Measurements from ENCODE around the gene ABCD3. TPM values are rescaled to one million over a fixed set of nuclear protein-coding genes. Genes with fewer than 3 reads are reported as not detected.
"Not testable (repeated sequence)": the region's sequence is repeated elsewhere in the genome, so short reads cannot be mapped to it uniquely, and the experiment has no call there.

Gene ABCD3
- total and polyA plus RNA-seq, 2 donors from 2014 or later = 43.2 to 65.1 TPM

DNA sequence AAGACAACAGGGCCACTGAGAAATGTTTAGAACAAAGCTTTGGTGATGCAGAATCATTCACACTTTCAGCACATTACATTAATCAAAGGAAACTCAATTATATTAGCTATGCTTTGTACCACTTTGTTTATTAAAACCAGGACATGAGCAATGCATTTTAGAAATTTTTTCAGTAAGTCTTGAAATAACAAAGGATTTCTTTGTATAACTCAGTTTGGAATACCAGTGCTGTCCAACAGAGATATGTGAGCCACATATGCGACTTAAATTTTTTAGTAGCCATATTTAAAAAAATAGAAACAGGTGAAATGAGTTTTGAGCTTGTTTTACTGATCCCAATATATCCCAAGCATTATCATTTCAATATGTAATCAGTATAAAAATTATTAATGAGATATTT lies 142.1 kb downstream of the ABCD3 start:
- DNase-seq (no peak), FAIRE-seq (no peak)
- H3K4me3 ChIP-seq (ENCODE audit: low read length in 3 of 3) = no peak overlapping the region
- no peaks in the 10 kb centered on the region for H3K27me3 ChIP-seq (ENCODE audit: control insufficient read depth, insufficient read depth, low read length)
- TF ChIP-seq, protein P1, sequence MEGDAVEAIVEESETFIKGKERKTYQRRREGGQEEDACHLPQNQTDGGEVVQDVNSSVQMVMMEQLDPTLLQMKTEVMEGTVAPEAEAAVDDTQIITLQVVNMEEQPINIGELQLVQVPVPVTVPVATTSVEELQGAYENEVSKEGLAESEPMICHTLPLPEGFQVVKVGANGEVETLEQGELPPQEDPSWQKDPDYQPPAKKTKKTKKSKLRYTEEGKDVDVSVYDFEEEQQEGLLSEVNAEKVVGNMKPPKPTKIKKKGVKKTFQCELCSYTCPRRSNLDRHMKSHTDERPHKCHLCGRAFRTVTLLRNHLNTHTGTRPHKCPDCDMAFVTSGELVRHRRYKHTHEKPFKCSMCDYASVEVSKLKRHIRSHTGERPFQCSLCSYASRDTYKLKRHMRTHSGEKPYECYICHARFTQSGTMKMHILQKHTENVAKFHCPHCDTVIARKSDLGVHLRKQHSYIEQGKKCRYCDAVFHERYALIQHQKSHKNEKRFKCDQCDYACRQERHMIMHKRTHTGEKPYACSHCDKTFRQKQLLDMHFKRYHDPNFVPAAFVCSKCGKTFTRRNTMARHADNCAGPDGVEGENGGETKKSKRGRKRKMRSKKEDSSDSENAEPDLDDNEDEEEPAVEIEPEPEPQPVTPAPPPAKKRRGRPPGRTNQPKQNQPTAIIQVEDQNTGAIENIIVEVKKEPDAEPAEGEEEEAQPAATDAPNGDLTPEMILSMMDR (IDR thresholded peaks at IDR 0.05; ENCODE audit: borderline replicate concordance, extremely low read depth, insufficient read depth) = no peak
- intact Hi-C loops (cut with DNase I) = no loop called here
- no peaks in the 10 kb centered on the region for H3K36me3 ChIP-seq (ENCODE audit: control insufficient read depth in 2 of 3, insufficient read depth in 3 of 3, low read length in 3 of 3)
- no peaks in the 10 kb centered on the region for H3K9me3 ChIP-seq (ENCODE audit: control insufficient read depth in 2 of 3, insufficient read depth in 1 of 3, low read length in 3 of 3)
- H3K4me1 ChIP-seq (ENCODE audit: control insufficient read depth in 2 of 3, insufficient read depth in 2 of 3, low read depth in 1 of 3, low read length in 3 of 3) = no peaks in the 10 kb centered on the region
- H3K27ac ChIP-seq (ENCODE audit: low read depth in 2 of 2, low read length in 2 of 2) = no peak overlapping the region
- H3K9ac ChIP-seq (ENCODE audit: low read length in 3 of 3) = no peak overlapping the region

DNA sequence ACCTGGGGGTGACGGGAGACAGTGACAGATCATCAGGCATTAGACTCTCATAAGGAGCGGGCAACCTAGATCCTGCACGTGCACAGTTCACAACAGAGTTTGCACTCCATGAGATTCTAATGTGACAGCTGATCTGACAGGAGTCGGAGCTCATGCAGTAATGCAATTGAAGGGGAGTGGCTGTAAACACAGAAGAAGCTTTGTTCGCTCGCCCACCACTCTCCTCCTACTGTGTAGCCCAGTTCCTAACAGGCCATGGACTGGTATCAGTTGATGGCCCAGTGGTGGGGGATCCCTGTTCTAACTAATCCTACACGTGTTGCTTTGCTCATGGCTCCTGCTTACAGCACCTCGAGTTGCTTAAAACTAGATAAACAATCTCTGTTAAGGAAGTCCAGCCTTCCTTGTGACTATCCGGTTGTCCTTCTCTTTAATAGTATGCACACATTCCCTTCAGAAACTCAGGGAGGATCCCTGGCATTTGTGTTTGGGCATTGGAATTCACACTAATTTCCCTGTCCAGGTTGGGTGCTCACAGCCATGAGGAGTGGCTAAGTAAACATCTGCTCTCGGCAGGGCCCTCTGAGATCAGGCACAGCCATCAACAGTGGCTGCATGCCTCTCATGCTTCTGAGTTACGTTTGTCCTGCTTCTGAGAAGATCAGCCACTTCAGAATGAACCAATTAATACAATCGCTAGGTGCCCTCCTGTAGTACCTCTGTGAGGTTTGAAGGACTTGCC lies 144.5 kb downstream of the ABCD3 start:
- DNase-seq = peak in 3 of 5 donors; percentile 21 to 73 (median 65)

DNA sequence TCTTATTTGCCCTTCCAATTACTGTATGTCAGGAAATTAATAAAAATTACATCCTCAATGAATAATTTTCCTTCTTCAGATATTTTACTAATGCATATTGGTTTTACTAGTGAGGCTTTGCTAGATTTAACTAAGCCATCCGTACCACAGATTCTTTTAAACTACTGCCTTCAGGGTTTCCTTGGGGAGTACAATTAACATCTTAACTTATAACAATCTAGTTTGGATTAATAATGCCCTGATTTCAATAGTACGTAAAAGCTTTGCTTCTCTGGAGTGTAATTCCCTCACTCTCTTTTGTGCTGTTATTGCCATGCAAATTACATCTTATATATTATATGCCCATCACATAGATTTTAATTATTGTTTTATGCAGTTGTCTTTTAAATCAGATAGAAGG lies 147.7 kb downstream of the ABCD3 start:
- FAIRE-seq = no peak
- no peak overlapping the region for H3K27ac ChIP-seq (ENCODE audit: low read depth in 2 of 2, low read length in 2 of 2)
- DNase-seq = no peak
- H3K27me3 ChIP-seq (ENCODE audit: control insufficient read depth, insufficient read depth, low read length) = no peaks in the 10 kb centered on the region
- H3K4me1 ChIP-seq (ENCODE audit: control insufficient read depth in 2 of 3, insufficient read depth in 2 of 3, low read depth in 1 of 3, low read length in 3 of 3) = no peaks in the 10 kb centered on the region
- TF ChIP-seq, protein P1 (IDR thresholded peaks at IDR 0.05; ENCODE audit: borderline replicate concordance, extremely low read depth, insufficient read depth) = no peak
- no peaks in the 10 kb centered on the region for H3K36me3 ChIP-seq (ENCODE audit: control insufficient read depth in 2 of 3, insufficient read depth in 3 of 3, low read length in 3 of 3)
- no peak overlapping the region for H3K9ac ChIP-seq (ENCODE audit: low read length in 3 of 3)
- H3K4me3 ChIP-seq (ENCODE audit: low read length in 3 of 3) = no peak overlapping the region
- intact Hi-C loops (cut with DNase I) = no loop called here
- H3K9me3 ChIP-seq (ENCODE audit: control insufficient read depth in 2 of 3, insufficient read depth in 1 of 3, low read length in 3 of 3) = peaks cover 0 to 3% (median 0%) of the 10 kb centered on the region in 3 donors

More for the DNA sequence above, 144.5 kb downstream of the ABCD3 start:
- Histone ChIP-seq H3K4me1 (ENCODE audit: control insufficient read depth in 2 of 3, insufficient read depth in 2 of 3, low read depth in 1 of 3, low read length in 3 of 3) (no peaks in the 10 kb centered on the region), H3K36me3 (ENCODE audit: control insufficient read depth in 2 of 3, insufficient read depth in 3 of 3, low read length in 3 of 3) (no peaks in the 10 kb centered on the region), H3K9ac (ENCODE audit: low read length in 3 of 3) (no peak overlapping the region), H3K27me3 (ENCODE audit: control insufficient read depth, insufficient read depth, low read length) (no peaks in the 10 kb centered on the region), H3K27ac (ENCODE audit: low read depth in 2 of 2, low read length in 2 of 2) (peak overlapping the region in 1 of 2 donors; percentile 28), H3K4me3 (ENCODE audit: low read length in 3 of 3) (no peak overlapping the region), H3K9me3 (ENCODE audit: control insufficient read depth in 2 of 3, insufficient read depth in 1 of 3, low read length in 3 of 3) (no peaks in the 10 kb centered on the region)
- intact Hi-C loops (cut with DNase I) = no loop called here
- FAIRE-seq = no peak
- TF ChIP-seq, protein P1 (IDR thresholded peaks at IDR 0.05; ENCODE audit: borderline replicate concordance, extremely low read depth, insufficient read depth) = no peak

DNA sequence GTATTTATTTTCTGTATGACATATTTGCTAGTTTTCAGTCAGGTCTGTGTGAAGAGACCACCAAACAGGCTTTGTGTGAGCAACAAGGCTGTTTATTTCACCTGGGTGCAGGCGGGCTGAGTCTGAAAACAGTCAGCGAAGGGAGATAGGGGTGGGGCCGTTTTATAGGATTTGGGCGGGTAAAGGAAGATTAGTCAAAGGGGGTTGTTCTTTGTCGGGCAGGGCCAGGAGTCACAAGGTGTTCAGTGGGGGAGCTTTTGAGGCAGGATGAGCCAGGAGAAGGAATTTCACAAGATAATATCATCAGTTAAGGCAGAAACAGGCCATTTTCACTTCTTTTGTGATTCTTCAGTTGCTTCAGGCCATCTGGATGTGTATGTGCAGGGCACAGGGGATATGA lies 148.2 kb downstream of the ABCD3 start:
- H3K4me3 ChIP-seq (ENCODE audit: low read length in 3 of 3); H3K9me3 ChIP-seq (ENCODE audit: control insufficient read depth in 2 of 3, insufficient read depth in 1 of 3, low read length in 3 of 3); H3K27me3 ChIP-seq (ENCODE audit: control insufficient read depth, insufficient read depth, low read length); FAIRE-seq; H3K9ac ChIP-seq (ENCODE audit: low read length in 3 of 3); intact Hi-C loops (cut with DNase I); DNase-seq; H3K4me1 ChIP-seq (ENCODE audit: control insufficient read depth in 2 of 3, insufficient read depth in 2 of 3, low read depth in 1 of 3, low read length in 3 of 3); H3K27ac ChIP-seq (ENCODE audit: low read depth in 2 of 2, low read length in 2 of 2); H3K36me3 ChIP-seq (ENCODE audit: control insufficient read depth in 2 of 3, insufficient read depth in 3 of 3, low read length in 3 of 3): not testable (repeated sequence)

DNA sequence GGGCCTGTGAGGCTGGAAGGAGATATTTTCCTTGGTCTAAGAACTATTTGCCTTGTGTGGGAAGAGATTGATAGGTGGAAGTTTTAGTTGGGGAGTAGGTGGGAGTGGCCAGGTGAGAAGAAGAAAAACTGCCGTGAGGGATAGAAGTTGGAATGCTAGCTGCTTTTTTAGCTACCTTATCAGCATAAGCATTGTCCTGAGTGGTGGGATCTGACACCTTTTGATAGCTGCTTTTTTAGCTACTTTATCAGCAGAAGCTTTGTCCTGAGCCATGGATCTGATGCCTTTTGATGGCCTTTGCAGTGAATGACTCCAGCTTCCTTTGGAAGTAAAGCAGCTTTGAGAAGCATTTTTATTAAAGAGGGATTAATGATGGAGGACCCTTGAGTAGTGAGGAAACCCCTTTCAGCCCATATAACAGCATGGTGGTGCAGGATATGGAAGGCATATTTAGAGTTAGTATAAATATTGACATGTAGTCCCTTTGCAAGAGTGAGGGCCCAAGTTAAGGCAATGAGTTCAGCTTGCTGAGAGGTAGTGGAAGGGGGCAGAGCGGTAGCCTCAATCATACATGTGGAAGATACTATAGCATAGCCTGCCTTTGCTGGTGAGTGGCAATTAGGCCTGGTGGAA lies 149.9 kb downstream of the ABCD3 start:
- H3K36me3 ChIP-seq (ENCODE audit: control insufficient read depth in 2 of 3, insufficient read depth in 3 of 3, low read length in 3 of 3); intact Hi-C loops (cut with DNase I); H3K9me3 ChIP-seq (ENCODE audit: control insufficient read depth in 2 of 3, insufficient read depth in 1 of 3, low read length in 3 of 3); H3K9ac ChIP-seq (ENCODE audit: low read length in 3 of 3); FAIRE-seq; H3K4me3 ChIP-seq (ENCODE audit: low read length in 3 of 3); H3K4me1 ChIP-seq (ENCODE audit: control insufficient read depth in 2 of 3, insufficient read depth in 2 of 3, low read depth in 1 of 3, low read length in 3 of 3); H3K27ac ChIP-seq (ENCODE audit: low read depth in 2 of 2, low read length in 2 of 2); DNase-seq; H3K27me3 ChIP-seq (ENCODE audit: control insufficient read depth, insufficient read depth, low read length): not testable (repeated sequence)
